ENCODE data around the gene KLHL9. TPM values are rescaled to one million over a fixed set of nuclear protein-coding genes. Genes with fewer than 3 reads are reported as not detected.

KLHL9 gene
- total RNA-seq, 2 donors from 2014 or later: 15.9 to 16.9 TPM

- peaks cover 0 to 4% of the 10 kb centered on the region in 2 donors for H3K36me3 Mint-ChIP-seq (ENCODE audit: insufficient read depth in 2 of 2)
- DNase-seq (no peak), ATAC-seq (replicated peaks in 1 of 2) (no peak)
- H3K4me1 Mint-ChIP-seq (ENCODE audit: low read depth): peaks cover 43% of the 10 kb centered on the region
- peaks cover 13% of the 10 kb centered on the region for H3K27me3 Mint-ChIP-seq (ENCODE audit: low read depth)
- peak overlapping the region; percentile 87 for H3K27ac Mint-ChIP-seq
- no peaks in the 10 kb centered on the region for H3K9me3 Mint-ChIP-seq
- H3K4me3 Mint-ChIP-seq: peak overlapping the region; percentile 89 to 99
Measured at GRCh38 chr9:21336457-21336856, 1.3 kb upstream of the KLHL9 start.

GRCh38 chr9:21333226-21333625 is 2.0 kb downstream of the KLHL9 start:
- H3K36me3 Mint-ChIP-seq (ENCODE audit: insufficient read depth in 2 of 2): peaks cover 4 to 5% of the 10 kb centered on the region in 2 donors
- H3K4me3 Mint-ChIP-seq: peak overlapping the region; percentile 89 to 99
- H3K27ac Mint-ChIP-seq: peak overlapping the region; percentile 67
- DNase-seq (no peak), ATAC-seq (replicated peaks in 1 of 2) (no peak)
- no peaks in the 10 kb centered on the region for H3K9me3 Mint-ChIP-seq
- H3K27me3 Mint-ChIP-seq (ENCODE audit: low read depth): peaks cover 4% of the 10 kb centered on the region
- H3K4me1 Mint-ChIP-seq (ENCODE audit: low read depth): peaks cover 68% of the 10 kb centered on the region

DNA sequence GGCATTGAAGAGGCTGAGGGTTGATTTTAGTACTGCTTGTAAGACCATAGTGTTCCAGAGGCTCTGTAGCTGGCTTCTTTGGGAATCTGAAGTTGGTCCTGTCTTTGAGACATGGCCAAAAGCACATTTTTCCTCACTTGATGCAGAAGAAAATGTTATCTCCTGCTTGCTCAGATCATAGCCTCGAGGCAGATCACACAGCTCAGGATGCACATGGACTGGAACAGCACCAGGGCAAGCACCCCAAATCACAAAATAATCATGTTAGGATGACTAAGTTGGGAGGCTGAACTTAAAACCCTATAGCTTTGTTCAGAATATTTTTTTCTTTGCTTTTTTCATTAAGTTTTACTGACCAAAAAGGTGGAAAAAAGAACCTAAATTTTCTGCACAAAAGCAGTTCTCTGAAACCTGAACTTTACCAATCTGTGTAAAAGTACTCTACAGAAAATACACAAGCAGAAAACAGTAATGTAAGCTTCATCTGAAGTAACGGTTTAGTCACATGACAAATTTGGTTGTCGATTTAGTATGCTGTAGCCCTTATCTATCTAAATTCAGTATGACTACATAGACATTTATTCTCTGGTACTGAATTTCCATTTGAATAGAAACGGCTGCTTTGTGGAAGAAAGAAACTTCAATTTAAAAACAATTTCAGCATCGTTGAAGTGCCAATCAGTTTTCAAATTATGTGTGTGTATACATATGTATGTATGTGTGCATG is 3.4 kb downstream of the KLHL9 start:
- Mint-ChIP-seq H3K27me3 (ENCODE audit: low read depth) (no peaks in the 10 kb centered on the region), H3K4me1 (ENCODE audit: low read depth) (peaks cover 81% of the 10 kb centered on the region), H3K27ac (no peak overlapping the region), H3K9me3 (no peaks in the 10 kb centered on the region), H3K36me3 (ENCODE audit: insufficient read depth in 2 of 2) (peaks cover 4 to 5% of the 10 kb centered on the region in 2 donors), H3K4me3 (peak overlapping the region; percentile 89 to 99)
- no peak for ATAC-seq (replicated peaks in 1 of 2)
- no peak for DNase-seq

- Mint-ChIP-seq H3K36me3 (ENCODE audit: insufficient read depth in 2 of 2) (peaks cover 5 to 10% of the 10 kb centered on the region in 2 donors), H3K9me3 (no peaks in the 10 kb centered on the region), H3K27me3 (ENCODE audit: low read depth) (no peaks in the 10 kb centered on the region), H3K27ac (no peak overlapping the region), H3K4me1 (ENCODE audit: low read depth) (peaks cover 46% of the 10 kb centered on the region), H3K4me3 (no peak overlapping the region)
- DNase-seq: no peak
- ATAC-seq (replicated peaks in 1 of 2): peak; percentile 69 to 84
Measured at GRCh38 chr9:21326526-21327139, 8.6 kb downstream of the KLHL9 start.

GRCh38 chr9:21324047-21324446 is 11.2 kb downstream of the KLHL9 start:
- Mint-ChIP-seq H3K4me1 (ENCODE audit: low read depth) (peaks cover 28% of the 10 kb centered on the region), H3K9me3 (no peaks in the 10 kb centered on the region), H3K36me3 (ENCODE audit: insufficient read depth in 2 of 2) (peaks cover 0 to 10% of the 10 kb centered on the region in 2 donors), H3K4me3 (no peak overlapping the region), H3K27me3 (ENCODE audit: low read depth) (no peaks in the 10 kb centered on the region), H3K27ac (peak overlapping the region; percentile 83)
- no peak for ATAC-seq (replicated peaks in 1 of 2)
- DNase-seq: no peak

- Mint-ChIP-seq H3K27me3 (ENCODE audit: low read depth) (no peaks in the 10 kb centered on the region), H3K9me3 (no peaks in the 10 kb centered on the region), H3K36me3 (ENCODE audit: insufficient read depth in 2 of 2) (peaks cover 0 to 10% of the 10 kb centered on the region in 2 donors), H3K27ac (no peak overlapping the region), H3K4me1 (ENCODE audit: low read depth) (peaks cover 22% of the 10 kb centered on the region), H3K4me3 (no peak overlapping the region)
- no peak for DNase-seq
- no peak for ATAC-seq (replicated peaks in 1 of 2)
Measured at GRCh38 chr9:21322911-21323461, 12.2 kb downstream of the KLHL9 start.

- ATAC-seq (replicated peaks in 1 of 2): no peak
- H3K4me1 Mint-ChIP-seq (ENCODE audit: low read depth): peaks cover 5% of the 10 kb centered on the region
- H3K27me3 Mint-ChIP-seq (ENCODE audit: low read depth): no peaks in the 10 kb centered on the region
- peaks cover 0 to 10% of the 10 kb centered on the region in 2 donors for H3K36me3 Mint-ChIP-seq (ENCODE audit: insufficient read depth in 2 of 2)
- H3K9me3 Mint-ChIP-seq: no peaks in the 10 kb centered on the region
- H3K27ac Mint-ChIP-seq: no peak overlapping the region
- DNase-seq: no peak
- no peak overlapping the region for H3K4me3 Mint-ChIP-seq
Measured at GRCh38 chr9:21320465-21320864, 14.7 kb downstream of the KLHL9 start.

- Mint-ChIP-seq H3K4me1 (ENCODE audit: low read depth) (peaks cover 5% of the 10 kb centered on the region), H3K9me3 (no peaks in the 10 kb centered on the region), H3K27me3 (ENCODE audit: low read depth) (no peaks in the 10 kb centered on the region), H3K27ac (no peak overlapping the region), H3K36me3 (ENCODE audit: insufficient read depth in 2 of 2) (peaks cover 0 to 5% of the 10 kb centered on the region in 2 donors), H3K4me3 (no peak overlapping the region)
- peak; percentile 20 to 24 for DNase-seq
- peak; percentile 45 to 69 for ATAC-seq (replicated peaks in 1 of 2)
Measured at GRCh38 chr9:21317956-21318923, 17.0 kb downstream of the KLHL9 start.

DNA sequence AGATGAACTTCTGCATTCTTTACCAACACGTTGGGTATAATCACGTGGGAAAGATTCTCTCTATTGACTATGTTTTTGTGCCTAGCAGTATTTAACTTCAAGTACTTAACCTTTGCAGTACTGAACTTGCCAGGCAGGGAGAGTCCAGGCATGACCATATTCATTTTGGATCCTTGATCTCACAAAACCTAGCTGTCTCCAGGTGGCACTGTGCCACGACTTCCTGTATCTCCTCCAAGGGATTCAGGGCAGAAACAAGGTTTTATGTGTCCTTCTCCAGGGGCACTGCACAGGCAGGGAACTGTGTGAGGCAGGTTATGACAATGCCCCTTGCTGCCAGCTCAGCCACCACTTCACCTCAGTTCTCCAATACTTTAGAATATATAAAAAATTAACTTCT is 18.3 kb downstream of the KLHL9 start:
- Mint-ChIP-seq H3K4me3 (no peak overlapping the region), H3K27me3 (ENCODE audit: low read depth) (no peaks in the 10 kb centered on the region), H3K4me1 (ENCODE audit: low read depth) (peaks cover 5% of the 10 kb centered on the region), H3K27ac (no peak overlapping the region), H3K9me3 (no peaks in the 10 kb centered on the region), H3K36me3 (ENCODE audit: insufficient read depth in 2 of 2) (no peaks in the 10 kb centered on the region)
- ATAC-seq (replicated peaks in 1 of 2) (no peak), DNase-seq (no peak)

DNA sequence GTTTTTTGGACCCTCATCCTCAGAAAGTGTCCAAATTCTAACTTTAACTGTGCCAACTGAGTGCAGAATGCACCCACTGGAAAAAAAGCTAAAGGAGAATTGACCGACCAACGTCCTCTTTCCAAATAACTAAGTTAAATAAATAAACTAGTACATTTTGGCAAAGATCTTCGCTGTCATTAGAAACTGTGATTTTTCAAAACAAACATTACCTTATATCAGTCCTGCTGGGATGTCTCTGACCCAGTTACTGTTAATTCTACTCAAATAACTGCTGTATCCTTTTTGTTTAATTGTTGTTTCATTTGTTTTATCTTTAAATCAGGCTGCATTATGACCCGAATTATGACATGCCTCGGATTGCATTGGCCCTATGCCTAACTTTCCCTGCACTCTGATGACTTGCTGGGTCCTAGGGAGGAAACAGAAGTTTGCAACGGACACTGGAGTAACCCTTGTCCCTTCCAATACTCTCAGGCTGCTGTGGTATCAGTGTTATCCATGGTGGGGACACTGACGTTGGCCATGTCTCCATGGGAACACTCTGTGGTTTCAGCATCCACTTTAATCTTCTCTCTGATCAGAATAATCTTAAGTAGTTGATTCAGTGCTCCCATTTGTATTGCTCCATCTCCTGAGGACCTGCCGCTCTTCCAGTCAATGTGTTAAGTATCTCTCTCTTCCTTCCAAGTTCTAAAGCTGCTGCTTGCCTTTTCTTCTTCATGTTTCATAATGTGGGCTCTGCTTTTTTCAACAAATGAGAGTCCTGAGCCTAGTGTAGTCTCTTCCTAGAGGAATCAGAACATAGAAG is 19.0 kb downstream of the KLHL9 start:
- Mint-ChIP-seq H3K9me3 (no peaks in the 10 kb centered on the region), H3K4me1 (ENCODE audit: low read depth) (peaks cover 5% of the 10 kb centered on the region), H3K4me3 (no peak overlapping the region), H3K27me3 (ENCODE audit: low read depth) (no peaks in the 10 kb centered on the region), H3K36me3 (ENCODE audit: insufficient read depth in 2 of 2) (no peaks in the 10 kb centered on the region), H3K27ac (no peak overlapping the region)
- ATAC-seq (replicated peaks in 1 of 2): no peak
- DNase-seq: no peak

DNA sequence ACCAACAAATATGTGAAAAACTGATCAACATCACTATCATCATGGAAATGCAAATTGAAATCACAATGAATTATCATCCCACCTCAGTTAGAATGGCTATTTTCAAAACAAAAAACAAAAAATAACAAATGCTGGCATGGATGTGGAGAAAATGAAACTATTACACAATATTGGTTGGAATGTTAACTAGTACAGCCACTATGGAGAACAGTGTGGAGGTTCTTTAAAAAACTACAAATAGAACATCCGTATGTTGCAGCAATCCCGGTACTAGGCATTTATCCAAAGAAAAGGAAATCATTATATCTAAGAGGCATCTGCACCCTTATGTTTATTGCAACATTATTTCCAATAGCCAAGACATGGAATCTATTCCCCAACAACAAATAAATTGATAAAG is 21.1 kb downstream of the KLHL9 start:
- no peak overlapping the region for H3K4me3 Mint-ChIP-seq
- H3K4me1 Mint-ChIP-seq (ENCODE audit: low read depth): peaks cover 5% of the 10 kb centered on the region
- no peak overlapping the region for H3K27ac Mint-ChIP-seq
- no peak for DNase-seq
- H3K9me3 Mint-ChIP-seq: no peaks in the 10 kb centered on the region
- no peaks in the 10 kb centered on the region for H3K36me3 Mint-ChIP-seq (ENCODE audit: insufficient read depth in 2 of 2)
- ATAC-seq (replicated peaks in 1 of 2): no peak
- no peaks in the 10 kb centered on the region for H3K27me3 Mint-ChIP-seq (ENCODE audit: low read depth)

DNA sequence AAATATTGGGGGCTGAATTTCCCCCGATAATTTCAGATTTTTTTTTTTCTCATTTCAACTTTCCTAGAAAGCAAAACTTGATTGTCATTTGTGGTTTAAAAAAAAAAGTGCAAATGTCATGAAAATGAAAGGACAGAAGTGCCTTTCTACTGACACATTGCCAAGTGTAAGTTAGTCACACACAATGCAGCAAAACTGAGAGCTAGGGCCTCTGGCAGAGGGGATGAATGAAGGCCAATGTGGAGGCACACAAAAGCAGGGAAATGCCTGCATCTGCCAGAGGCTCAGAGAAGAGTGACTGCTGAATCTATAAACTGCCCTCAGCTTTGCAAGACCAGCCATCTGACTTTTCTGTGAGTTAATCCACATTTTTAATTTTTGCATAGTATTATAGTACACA is 23.3 kb downstream of the KLHL9 start:
- no peaks in the 10 kb centered on the region for H3K36me3 Mint-ChIP-seq (ENCODE audit: insufficient read depth in 2 of 2)
- DNase-seq: no peak
- ATAC-seq (replicated peaks in 1 of 2): no peak
- no peaks in the 10 kb centered on the region for H3K4me1 Mint-ChIP-seq (ENCODE audit: low read depth)
- H3K27ac Mint-ChIP-seq: no peak overlapping the region
- H3K4me3 Mint-ChIP-seq: no peak overlapping the region
- H3K9me3 Mint-ChIP-seq: no peaks in the 10 kb centered on the region
- H3K27me3 Mint-ChIP-seq (ENCODE audit: low read depth): peaks cover 18% of the 10 kb centered on the region
